ENCODE measurements around the gene FBXO7.

FBXO7 gene

DNA sequence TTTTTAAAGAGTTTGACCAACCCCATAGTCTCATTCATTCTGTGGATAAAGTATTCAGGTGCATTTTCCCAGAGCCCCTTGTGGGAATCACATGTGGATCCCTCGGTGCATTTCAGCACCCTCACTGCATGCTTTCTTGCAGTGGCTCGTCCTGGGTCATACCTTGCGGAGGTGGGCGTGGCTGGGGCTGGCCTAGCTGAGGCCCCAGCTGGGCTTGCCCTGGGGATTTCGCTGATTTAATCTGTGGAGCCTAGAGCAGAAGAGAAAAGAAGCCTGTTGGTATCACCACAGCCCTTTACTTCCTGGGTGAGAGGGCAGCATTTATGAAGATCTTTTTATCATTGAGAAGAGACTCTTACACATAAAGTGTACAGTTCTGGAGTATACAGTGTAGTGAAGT, 53.1 kb downstream of the FBXO7 start:
- no peak overlapping the region for H3K4me3 ChIP-seq (ENCODE audit: low read depth, low read length)
- no peak for DNase-seq (ENCODE audit: low read depth)
- TF ChIP-seq, protein P1, sequence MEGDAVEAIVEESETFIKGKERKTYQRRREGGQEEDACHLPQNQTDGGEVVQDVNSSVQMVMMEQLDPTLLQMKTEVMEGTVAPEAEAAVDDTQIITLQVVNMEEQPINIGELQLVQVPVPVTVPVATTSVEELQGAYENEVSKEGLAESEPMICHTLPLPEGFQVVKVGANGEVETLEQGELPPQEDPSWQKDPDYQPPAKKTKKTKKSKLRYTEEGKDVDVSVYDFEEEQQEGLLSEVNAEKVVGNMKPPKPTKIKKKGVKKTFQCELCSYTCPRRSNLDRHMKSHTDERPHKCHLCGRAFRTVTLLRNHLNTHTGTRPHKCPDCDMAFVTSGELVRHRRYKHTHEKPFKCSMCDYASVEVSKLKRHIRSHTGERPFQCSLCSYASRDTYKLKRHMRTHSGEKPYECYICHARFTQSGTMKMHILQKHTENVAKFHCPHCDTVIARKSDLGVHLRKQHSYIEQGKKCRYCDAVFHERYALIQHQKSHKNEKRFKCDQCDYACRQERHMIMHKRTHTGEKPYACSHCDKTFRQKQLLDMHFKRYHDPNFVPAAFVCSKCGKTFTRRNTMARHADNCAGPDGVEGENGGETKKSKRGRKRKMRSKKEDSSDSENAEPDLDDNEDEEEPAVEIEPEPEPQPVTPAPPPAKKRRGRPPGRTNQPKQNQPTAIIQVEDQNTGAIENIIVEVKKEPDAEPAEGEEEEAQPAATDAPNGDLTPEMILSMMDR (IDR thresholded peaks at IDR 0.05; ENCODE audit: low read depth, low read length, missing control alignments), result no peak

DNA sequence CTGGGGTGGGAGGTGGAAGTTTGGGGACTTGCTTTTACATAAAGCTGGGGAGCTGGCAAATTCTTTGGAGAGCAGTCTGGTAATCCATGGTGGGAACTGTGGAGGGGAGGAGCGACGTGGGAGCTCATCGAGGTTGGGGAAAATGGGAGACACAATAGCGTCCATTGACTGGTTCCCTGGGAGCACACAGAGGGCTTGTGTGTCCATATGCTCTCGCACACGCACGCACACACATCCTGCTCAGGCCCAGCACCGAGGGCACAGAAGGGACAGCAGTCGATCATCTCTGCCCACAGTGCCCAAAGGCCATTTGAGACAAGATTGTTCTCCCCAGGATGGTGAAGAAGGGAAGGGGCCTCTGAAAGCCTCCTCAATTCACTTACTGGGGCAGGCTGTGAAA, 53.7 kb downstream of the FBXO7 start:
- TF ChIP-seq, protein P1 (IDR thresholded peaks at IDR 0.05; ENCODE audit: low read depth, low read length, missing control alignments), result no peak
- H3K4me3 ChIP-seq (ENCODE audit: low read depth, low read length), result no peak overlapping the region
- no peak for DNase-seq (ENCODE audit: low read depth)

GRCh38 chr22:32528984-32529982, 54.7 kb downstream of the FBXO7 start:
- peak; percentile 29 for DNase-seq (ENCODE audit: low read depth)
- TF ChIP-seq, protein P1 (IDR thresholded peaks at IDR 0.05; ENCODE audit: low read depth, low read length, missing control alignments), result peak; percentile 79
- H3K4me3 ChIP-seq (ENCODE audit: low read depth, low read length), result no peak overlapping the region

- TF ChIP-seq, protein P1 (IDR thresholded peaks at IDR 0.05; ENCODE audit: low read depth, low read length, missing control alignments), result no peak
- DNase-seq (ENCODE audit: low read depth), result no peak
- H3K4me3 ChIP-seq (ENCODE audit: low read depth, low read length), result no peak overlapping the region
These were observed 56.6 kb downstream of the FBXO7 start for GRCh38 chr22:32531228-32531627.

- DNase-seq (ENCODE audit: low read depth), result no peak
- TF ChIP-seq, protein P1 (IDR thresholded peaks at IDR 0.05; ENCODE audit: low read depth, low read length, missing control alignments), result no peak
These were observed 57.6 kb downstream of the FBXO7 start for GRCh38 chr22:32531931-32532819.

GRCh38 chr22:32532820-32533128, 58.2 kb downstream of the FBXO7 start:
- no peak for DNase-seq (ENCODE audit: low read depth)
- H3K4me3 ChIP-seq (ENCODE audit: low read depth, low read length), result no peak overlapping the region
- TF ChIP-seq, protein P1 (IDR thresholded peaks at IDR 0.05; ENCODE audit: low read depth, low read length, missing control alignments), result no peak

More at GRCh38 chr22:32531931-32532819, 57.6 kb downstream of the FBXO7 start:
- H3K4me3 ChIP-seq (ENCODE audit: low read depth, low read length), result no peak overlapping the region

Data from GM12864 (cell line).